ENCODE results near the gene NRAS. TPM values are rescaled to one million over a fixed set of nuclear protein-coding genes. Genes with fewer than 3 reads are reported as not detected.
"Not testable (repeated sequence)": the region's sequence is repeated elsewhere in the genome, so short reads cannot be mapped to it uniquely, and the experiment has no call there.

NRAS gene
- polyA plus RNA-seq, 1 of the 3 experiments (the other 2 are of a cell fraction): 15.9 TPM

- CTCF ChIA-PET: interaction anchor here (1.0 kb wide), 1 partner anchor 410 kb away, joined by 3 read pairs; no protein-coding TSS in a partner anchor
- peak overlapping the region; percentile 100; the same call in 1 of the 2 replicates for H3K9ac ChIP-seq
These were observed 38.7 kb upstream of the NRAS start for GRCh38 chr1:114755006-114755931.

DNA sequence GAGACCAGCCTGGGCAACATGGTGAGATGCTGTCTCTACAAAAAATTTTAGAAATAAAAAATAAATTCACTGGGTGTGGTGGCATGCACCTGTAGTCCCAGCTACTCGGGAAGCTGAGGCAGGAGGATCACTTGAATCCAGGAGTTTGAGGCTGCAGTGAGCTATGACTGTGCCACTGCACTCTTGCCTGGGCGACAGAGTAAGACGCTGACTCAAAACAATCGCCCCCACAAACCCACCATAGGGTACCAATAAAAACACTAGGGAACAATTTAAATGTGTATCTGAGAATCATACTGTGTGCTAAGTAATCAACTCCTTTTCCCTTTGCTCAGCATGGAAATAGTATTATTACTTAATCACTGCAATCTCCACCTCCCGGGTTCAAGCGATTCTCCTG is 37.1 kb upstream of the NRAS start:
- H3K9me3 ChIP-seq; CTCF ChIA-PET; H3K27me3 ChIP-seq (ENCODE audit: insufficient read depth); H3K9ac ChIP-seq; DNase-seq; H3K27ac ChIP-seq (ENCODE audit: low read depth in 2 of 2, low read length in 1 of 2); H2AFZ ChIP-seq (ENCODE audit: low read depth); H3K9me2 ChIP-seq; H3K4me3 ChIP-seq (ENCODE audit: low read depth in 2 of 2, low read length in 1 of 2); POLR2A ChIA-PET; H3F3A ChIP-seq (replicated peaks; ENCODE audit: insufficient read depth): not testable (repeated sequence)
- 84% methylated on average over 6 of the region's 6 CpGs for WGBS (ENCODE audit: low lambda C conversion rate)
- Histone ChIP-seq H4K20me1 (ENCODE audit: insufficient read depth) (peaks cover 86% of the 10 kb centered on the region), H3K79me2 (ENCODE audit: insufficient read depth) (peaks cover 91% of the 10 kb centered on the region), H3K4me1 (ENCODE audit: control insufficient read depth in 1 of 2, insufficient read depth in 2 of 2, low read depth in 1 of 2, low read length in 1 of 2) (peaks cover 11 to 50% of the 10 kb centered on the region in 2 experiments; a peak in 3 of 4 replicates), H3K4me2 (0 out of 2 replicates have a peak overlapping the region, but pooled peaks have one; percentile 85), H3K36me3 (replicated peaks in 1 of 2; ENCODE audit: control insufficient read depth in 1 of 2, insufficient read depth in 2 of 2, low read length in 1 of 2) (peaks cover 32 to 43% of the 10 kb centered on the region in 2 experiments)

More at GRCh38 chr1:114755006-114755931, 38.7 kb upstream of the NRAS start:
- Histone ChIP-seq H3K79me2 (ENCODE audit: insufficient read depth) (peaks cover 75% of the 10 kb centered on the region), H3K4me3 (ENCODE audit: low read depth in 2 of 2, low read length in 1 of 2) (peak overlapping the region; percentile 78 to 98), H3K9me3 (no peaks in the 10 kb centered on the region), H3K9me2 (no peaks in the 10 kb centered on the region), H3K4me1 (ENCODE audit: control insufficient read depth in 1 of 2, insufficient read depth in 2 of 2, low read depth in 1 of 2, low read length in 1 of 2) (peaks cover 11 to 49% of the 10 kb centered on the region in 2 experiments; a peak in 3 of 4 replicates), H3K36me3 (replicated peaks in 1 of 2; ENCODE audit: control insufficient read depth in 1 of 2, insufficient read depth in 2 of 2, low read length in 1 of 2) (peaks cover 17 to 28% of the 10 kb centered on the region in 2 experiments), H3K4me2 (peak overlapping the region; percentile 85), H3F3A (replicated peaks; ENCODE audit: insufficient read depth) (no peaks in the 10 kb centered on the region), H3K27ac (ENCODE audit: low read depth in 2 of 2, low read length in 1 of 2) (peak overlapping the region in 1 of 2 experiments; percentile 10; a peak in 1 of 4 replicates), H2AFZ (ENCODE audit: low read depth) (no peak overlapping the region), H4K20me1 (ENCODE audit: insufficient read depth) (peaks cover 70% of the 10 kb centered on the region), H3K27me3 (ENCODE audit: insufficient read depth) (no peaks in the 10 kb centered on the region)
- POLR2A ChIA-PET: interaction anchor here (1.5 kb wide), 1 partner anchor 25 kb away, joined by 3 read pairs; the partner anchor contains the start of gene SIKE1
- WGBS (ENCODE audit: low lambda C conversion rate): 56% methylated on average over 7 of the region's 7 CpGs
- TF ChIP-seq MEF2A (IDR thresholded peaks at IDR 0.05; ENCODE audit: borderline replicate concordance, low read depth) (0 out of 2 replicates have a peak, but pooled peaks have one; percentile 7), GABPA (IDR thresholded peaks at IDR 0.05; ENCODE audit: low read depth) (no peak), TCF12 (IDR thresholded peaks at IDR 0.05) (no peak), FOXJ3 (CRISPR knock-in tag; IDR thresholded peaks at IDR 0.05) (no peak)
- TF ChIP-seq, protein P1, sequence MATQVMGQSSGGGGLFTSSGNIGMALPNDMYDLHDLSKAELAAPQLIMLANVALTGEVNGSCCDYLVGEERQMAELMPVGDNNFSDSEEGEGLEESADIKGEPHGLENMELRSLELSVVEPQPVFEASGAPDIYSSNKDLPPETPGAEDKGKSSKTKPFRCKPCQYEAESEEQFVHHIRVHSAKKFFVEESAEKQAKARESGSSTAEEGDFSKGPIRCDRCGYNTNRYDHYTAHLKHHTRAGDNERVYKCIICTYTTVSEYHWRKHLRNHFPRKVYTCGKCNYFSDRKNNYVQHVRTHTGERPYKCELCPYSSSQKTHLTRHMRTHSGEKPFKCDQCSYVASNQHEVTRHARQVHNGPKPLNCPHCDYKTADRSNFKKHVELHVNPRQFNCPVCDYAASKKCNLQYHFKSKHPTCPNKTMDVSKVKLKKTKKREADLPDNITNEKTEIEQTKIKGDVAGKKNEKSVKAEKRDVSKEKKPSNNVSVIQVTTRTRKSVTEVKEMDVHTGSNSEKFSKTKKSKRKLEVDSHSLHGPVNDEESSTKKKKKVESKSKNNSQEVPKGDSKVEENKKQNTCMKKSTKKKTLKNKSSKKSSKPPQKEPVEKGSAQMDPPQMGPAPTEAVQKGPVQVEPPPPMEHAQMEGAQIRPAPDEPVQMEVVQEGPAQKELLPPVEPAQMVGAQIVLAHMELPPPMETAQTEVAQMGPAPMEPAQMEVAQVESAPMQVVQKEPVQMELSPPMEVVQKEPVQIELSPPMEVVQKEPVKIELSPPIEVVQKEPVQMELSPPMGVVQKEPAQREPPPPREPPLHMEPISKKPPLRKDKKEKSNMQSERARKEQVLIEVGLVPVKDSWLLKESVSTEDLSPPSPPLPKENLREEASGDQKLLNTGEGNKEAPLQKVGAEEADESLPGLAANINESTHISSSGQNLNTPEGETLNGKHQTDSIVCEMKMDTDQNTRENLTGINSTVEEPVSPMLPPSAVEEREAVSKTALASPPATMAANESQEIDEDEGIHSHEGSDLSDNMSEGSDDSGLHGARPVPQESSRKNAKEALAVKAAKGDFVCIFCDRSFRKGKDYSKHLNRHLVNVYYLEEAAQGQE (IDR thresholded peaks at IDR 0.05; ENCODE audit: low read depth, low read length): no peak
- no peak for DNase-seq

All from SK-N-SH (cell line).